Natural killer cell (primary cell): ENCODE data around the gene CAMK2N2. TPM values are rescaled to one million over a fixed set of nuclear protein-coding genes. Genes with fewer than 3 reads are reported as not detected.
"Not testable (repeated sequence)": the region's sequence is repeated elsewhere in the genome, so short reads cannot be mapped to it uniquely, and the experiment has no call there.

ENCODE experiments used
- ATAC-seq, 3 donors: fragments of 150-1000 bp in 2 of 3; fragments of 200-7000 bp in 1 of 3; cut with Tn5 transposase; 1 replicate in 1 of 3; 2 replicates in 2 of 3; pipeline ENCODE4 v1.10.0; 2021; ENCODE audit warnings: mild to moderate bottlenecking in 2 of 3, moderate library complexity in 2 of 3
- DNase-seq, 2 donors: peaks; one replicate each; pipeline versions ENCODE4 v3.0.0 to v3.0.0-alpha.2; 2013 to 2021; ENCODE audit warnings: mixed read lengths in 1 of 2
- H3K27ac ChIP-seq: one replicate; pipeline ENCODE4 v1.5.1; 2013; ENCODE audit warnings: mild to moderate bottlenecking, low read length
- H3K27me3 ChIP-seq: one replicate; pipeline ENCODE4 v1.6.1; 2013; ENCODE audit warnings: low read length; ENCODE audit not compliant: control insufficient read depth, insufficient read depth
- H3K36me3 ChIP-seq: one replicate; pipeline ENCODE4 v1.6.1; 2013; ENCODE audit warnings: low read length; ENCODE audit not compliant: control insufficient read depth, insufficient read depth
- H3K4me1 ChIP-seq: one replicate; pipeline ENCODE4 v1.6.1; 2013; ENCODE audit warnings: low read length; ENCODE audit not compliant: control insufficient read depth, insufficient read depth
- H3K4me3 ChIP-seq: one replicate; pipeline ENCODE4 v1.5.1; 2013; ENCODE audit warnings: low read length
- H3K9me3 ChIP-seq: one replicate; pipeline ENCODE4 v1.6.1; 2013; ENCODE audit warnings: low read length; ENCODE audit not compliant: control insufficient read depth, insufficient read depth
- H3K27ac Mint-ChIP-seq, 2 donors: one replicate each; pipeline ENCODE4 v1.8.0; 2022; ENCODE audit warnings: mild to moderate bottlenecking in 2 of 2, mixed read lengths in 2 of 2, moderate library complexity in 1 of 2
- H3K27me3 Mint-ChIP-seq, 2 donors: one replicate each; pipeline ENCODE4 v1.8.0; 2022; ENCODE audit warnings: low read depth in 2 of 2, mixed read lengths in 2 of 2
- H3K36me3 Mint-ChIP-seq: one replicate; pipeline ENCODE4 v1.8.0; 2022; ENCODE audit warnings: mixed read lengths
- H3K4me1 Mint-ChIP-seq, 2 donors: one replicate each; pipeline ENCODE4 v1.8.0; 2022; ENCODE audit warnings: mixed read lengths in 2 of 2
- H3K4me3 Mint-ChIP-seq: one replicate; pipeline ENCODE4 v1.8.0; 2022; ENCODE audit warnings: mild to moderate bottlenecking, moderate library complexity, mixed read lengths
- H3K9me3 Mint-ChIP-seq, 2 donors: one replicate each; pipeline ENCODE4 v1.8.0; 2022; ENCODE audit warnings: mixed read lengths in 2 of 2
- WGBS: methylation state at CpG from one replicate; pipeline ENCODE4 v1.1.7; 2013; ENCODE audit warnings: missing lambda C conversion rate; ENCODE audit not compliant: insufficient coverage; 5-methylcytosine and 5-hydroxymethylcytosine counted together
- intact Hi-C: fragments of 100-400 bp; cut with micrococcal nuclease; formaldehyde crosslinking; loops from one replicate; pipeline ENCODE4 v1.14.2; 2022
- total RNA-seq, 4 donors: library from RNA; stranded (reverse); fragments of 120-200 nt in 1 of 4; gene quantifications; one replicate each; pipeline versions ENCODE4 v1.2.3 to v1.2.4, GENCODE V29; 2013 to 2022
- TF ChIP-seq, protein P1 (sequence below): fragments of 200-600 bp; IDR thresholded peaks from one replicate; pipeline ENCODE4 v1.8.0; 2022; ENCODE audit warnings: antibody characterized with exemption

CAMK2N2 gene
- total RNA-seq, 3 donors from 2014 or later (not counting 1 experiment from before 2014, with no cell fraction given): 0.71 to 0.82 TPM; not detected in 1

DNA sequence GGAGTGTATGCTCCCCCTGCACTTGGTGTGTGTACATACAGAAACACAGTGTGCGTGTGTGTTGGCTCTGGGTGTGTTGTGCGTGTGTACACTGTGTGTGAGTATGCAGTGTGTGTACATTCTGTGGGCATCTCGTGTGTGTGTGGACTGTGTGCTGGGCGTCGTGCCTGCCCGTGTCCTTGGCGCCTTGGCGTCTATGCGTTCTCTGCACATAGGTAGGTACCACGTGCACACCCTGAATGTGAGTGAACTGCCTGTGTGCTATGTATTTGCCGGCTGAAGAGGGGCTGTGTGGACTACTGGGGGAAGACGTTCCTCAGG, 14.0 kb upstream of the CAMK2N2 start:
- no peaks in the 10 kb centered on the region for H3K9me3 Mint-ChIP-seq
- Histone ChIP-seq H3K27me3 (peaks cover 19% of the 10 kb centered on the region), H3K4me1 (no peaks in the 10 kb centered on the region), H3K27ac (no peak overlapping the region), H3K9me3 (no peaks in the 10 kb centered on the region), H3K36me3 (no peaks in the 10 kb centered on the region), H3K4me3 (no peak overlapping the region)
- H3K27me3 Mint-ChIP-seq: peaks cover 41 to 64% of the 10 kb centered on the region in 2 donors
- ATAC-seq (no peak), DNase-seq (no peak)
- intact Hi-C loops: no loop called here
- no peaks in the 10 kb centered on the region for H3K36me3 Mint-ChIP-seq
- 78% methylated on average over 12 of the region's 12 CpGs for WGBS
- peaks cover 0 to 6% of the 10 kb centered on the region in 2 donors for H3K4me1 Mint-ChIP-seq
- no peak overlapping the region for H3K4me3 Mint-ChIP-seq
- TF ChIP-seq, protein P1, sequence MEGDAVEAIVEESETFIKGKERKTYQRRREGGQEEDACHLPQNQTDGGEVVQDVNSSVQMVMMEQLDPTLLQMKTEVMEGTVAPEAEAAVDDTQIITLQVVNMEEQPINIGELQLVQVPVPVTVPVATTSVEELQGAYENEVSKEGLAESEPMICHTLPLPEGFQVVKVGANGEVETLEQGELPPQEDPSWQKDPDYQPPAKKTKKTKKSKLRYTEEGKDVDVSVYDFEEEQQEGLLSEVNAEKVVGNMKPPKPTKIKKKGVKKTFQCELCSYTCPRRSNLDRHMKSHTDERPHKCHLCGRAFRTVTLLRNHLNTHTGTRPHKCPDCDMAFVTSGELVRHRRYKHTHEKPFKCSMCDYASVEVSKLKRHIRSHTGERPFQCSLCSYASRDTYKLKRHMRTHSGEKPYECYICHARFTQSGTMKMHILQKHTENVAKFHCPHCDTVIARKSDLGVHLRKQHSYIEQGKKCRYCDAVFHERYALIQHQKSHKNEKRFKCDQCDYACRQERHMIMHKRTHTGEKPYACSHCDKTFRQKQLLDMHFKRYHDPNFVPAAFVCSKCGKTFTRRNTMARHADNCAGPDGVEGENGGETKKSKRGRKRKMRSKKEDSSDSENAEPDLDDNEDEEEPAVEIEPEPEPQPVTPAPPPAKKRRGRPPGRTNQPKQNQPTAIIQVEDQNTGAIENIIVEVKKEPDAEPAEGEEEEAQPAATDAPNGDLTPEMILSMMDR: no peak
- H3K27ac Mint-ChIP-seq: no peak overlapping the region

DNA sequence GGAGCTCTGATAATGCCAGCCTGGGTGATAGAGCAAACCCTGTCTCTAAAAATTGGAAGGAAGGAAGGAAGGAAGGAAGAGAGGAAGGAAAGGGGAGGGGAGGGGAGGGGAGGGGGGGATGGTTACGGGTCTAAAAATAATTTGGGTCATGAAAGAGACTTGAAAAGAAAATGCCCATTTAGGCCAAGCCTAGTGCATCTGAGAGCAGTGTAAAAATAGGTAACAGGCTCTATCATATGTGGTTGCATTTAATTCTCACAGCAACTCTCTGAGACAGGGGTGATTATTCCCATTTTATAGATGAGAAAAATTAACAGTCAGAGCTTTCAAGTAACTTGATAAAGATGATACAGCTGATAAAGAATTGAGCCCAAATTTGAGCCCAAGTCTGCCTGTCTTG, 10.9 kb upstream of the CAMK2N2 start:
- WGBS: 23% methylated on average over 1 of the region's 1 CpG
- Mint-ChIP-seq H3K27me3 (peaks cover 31 to 47% of the 10 kb centered on the region in 2 donors), H3K9me3 (no peaks in the 10 kb centered on the region)

DNA sequence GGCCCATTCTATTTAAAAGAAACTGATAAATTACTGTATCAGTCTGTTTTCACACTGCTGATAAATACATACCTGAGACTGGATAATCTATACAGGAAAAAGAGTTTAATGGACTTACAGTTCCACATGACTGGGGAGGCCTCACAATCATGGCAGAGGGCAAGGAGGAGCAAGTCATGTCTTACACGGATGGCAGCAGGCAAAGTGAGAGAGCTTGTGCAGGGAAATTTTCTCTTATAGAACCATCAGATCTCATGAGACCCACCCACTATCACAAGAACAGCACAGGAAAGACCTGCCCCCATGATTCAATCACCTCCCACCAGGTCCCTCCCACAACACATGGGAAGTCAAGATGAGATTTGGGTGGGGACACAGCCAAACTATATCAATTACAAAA, 5.9 kb upstream of the CAMK2N2 start:
- peaks cover 16% of the 10 kb centered on the region for H3K27me3 ChIP-seq
- H3K4me3 Mint-ChIP-seq, DNase-seq, intact Hi-C loops, H3K36me3 ChIP-seq, H3K27ac Mint-ChIP-seq, H3K4me1 ChIP-seq, H3K9me3 Mint-ChIP-seq, ATAC-seq, H3K27ac ChIP-seq, H3K4me3 ChIP-seq, H3K36me3 Mint-ChIP-seq, H3K4me1 Mint-ChIP-seq, H3K9me3 ChIP-seq: not testable (repeated sequence)
- WGBS: no CpG with 5 or more reads among the region's 1 CpG
- peaks cover 21 to 25% of the 10 kb centered on the region in 2 donors for H3K27me3 Mint-ChIP-seq

More for the DNA sequence above, 10.9 kb upstream of the CAMK2N2 start:
- Histone ChIP-seq H3K27me3 (peaks cover 16% of the 10 kb centered on the region), H3K9me3 (no peaks in the 10 kb centered on the region), H3K27ac (no peak overlapping the region), H3K36me3 (no peaks in the 10 kb centered on the region), H3K4me1 (no peaks in the 10 kb centered on the region), H3K4me3 (no peak overlapping the region)
- intact Hi-C loops: no loop called here
- Mint-ChIP-seq H3K4me3 (no peak overlapping the region), H3K27ac (no peak overlapping the region), H3K36me3 (no peaks in the 10 kb centered on the region), H3K4me1 (peaks cover 0 to 6% of the 10 kb centered on the region in 2 donors)
- ATAC-seq: no peak
- TF ChIP-seq, protein P1: no peak
- no peak for DNase-seq

DNA sequence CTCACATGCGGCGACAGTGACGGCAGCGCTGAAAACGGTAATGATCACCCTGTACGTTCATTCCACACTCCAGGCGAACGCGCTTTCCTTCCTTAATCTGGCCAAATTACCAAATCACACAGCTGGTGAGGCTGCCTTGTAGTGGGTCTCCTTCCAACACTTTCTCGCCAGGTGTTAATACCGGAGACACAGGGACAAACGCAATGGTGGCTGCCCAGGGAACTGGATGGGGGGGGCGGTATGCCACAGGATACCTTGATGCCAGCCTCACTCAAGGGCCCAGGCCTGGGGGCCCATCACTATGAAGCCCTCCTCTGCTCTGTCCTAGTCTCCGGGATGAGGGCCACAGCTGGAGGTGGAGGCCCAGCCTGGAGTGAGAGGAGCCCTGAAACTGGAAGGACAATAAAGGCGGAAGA, 1.4 kb upstream of the CAMK2N2 start:
- Mint-ChIP-seq H3K9me3 (no peaks in the 10 kb centered on the region), H3K36me3 (no peaks in the 10 kb centered on the region), H3K27ac (no peak overlapping the region), H3K27me3 (peaks cover 10 to 24% of the 10 kb centered on the region in 2 donors), H3K4me1 (peaks cover 18 to 28% of the 10 kb centered on the region in 2 donors), H3K4me3 (peak overlapping the region; percentile 66)
- H3K27me3 ChIP-seq: peaks cover 20% of the 10 kb centered on the region
- TF ChIP-seq, protein P1: no peak
- no peak overlapping the region for H3K27ac ChIP-seq
- no peak overlapping the region for H3K4me3 ChIP-seq
- 26% methylated on average over 15 of the region's 15 CpGs for WGBS
- ATAC-seq (no peak), DNase-seq (no peak)
- intact Hi-C loops: no loop called here
- peaks cover 29% of the 10 kb centered on the region for H3K4me1 ChIP-seq
- no peaks in the 10 kb centered on the region for H3K36me3 ChIP-seq
- no peaks in the 10 kb centered on the region for H3K9me3 ChIP-seq
